NCI-H2107 (cell line): Measurements from ENCODE around the gene NAV3.
"Not testable (repeated sequence)": the region's sequence is repeated elsewhere in the genome, so short reads cannot be mapped to it uniquely, and the experiment has no call there.

Source experiments
- DNase-seq: peaks from one replicate; lab custom pipeline; 2025; lab: John Stamatoyannopoulos, UW

The NAV3 gene

GRCh38 chr12:78189656-78190055, 359.0 kb downstream of the NAV3 start:
- no peak for DNase-seq

- DNase-seq = no peak
These were observed 360.9 kb downstream of the NAV3 start for GRCh38 chr12:78191611-78192010.

- no peak for DNase-seq
These were observed 362.3 kb downstream of the NAV3 start for GRCh38 chr12:78192979-78193378.

GRCh38 chr12:78194448-78194847, 363.8 kb downstream of the NAV3 start:
- no peak for DNase-seq

- DNase-seq = no peak
These were observed 368.2 kb downstream of the NAV3 start for GRCh38 chr12:78198896-78199295.

- no peak for DNase-seq
These were observed 369.2 kb downstream of the NAV3 start for GRCh38 chr12:78199926-78200325.

- DNase-seq = no peak
These were observed 374.2 kb downstream of the NAV3 start for GRCh38 chr12:78204926-78205325.

GRCh38 chr12:78208092-78208491, 377.4 kb downstream of the NAV3 start:
- DNase-seq = no peak

GRCh38 chr12:78209846-78210505, 379.3 kb downstream of the NAV3 start:
- peak; percentile 86 for DNase-seq

- no peak for DNase-seq
These were observed 379.8 kb downstream of the NAV3 start for GRCh38 chr12:78210506-78210860.

GRCh38 chr12:78210894-78211302, 380.2 kb downstream of the NAV3 start:
- DNase-seq = peak; percentile 55

- DNase-seq = no peak
These were observed 390.1 kb downstream of the NAV3 start for GRCh38 chr12:78220811-78221210.

- no peak for DNase-seq
These were observed 393.5 kb downstream of the NAV3 start for GRCh38 chr12:78224154-78224553.

GRCh38 chr12:78226763-78227162, 396.1 kb downstream of the NAV3 start:
- no peak for DNase-seq

- DNase-seq = no peak
These were observed 399.0 kb downstream of the NAV3 start for GRCh38 chr12:78229591-78230101.

GRCh38 chr12:78232756-78233155, 402.1 kb downstream of the NAV3 start:
- no peak for DNase-seq

- DNase-seq = no peak
These were observed 405.6 kb downstream of the NAV3 start for GRCh38 chr12:78236264-78236663.

- no peak for DNase-seq
These were observed 408.9 kb downstream of the NAV3 start for GRCh38 chr12:78239544-78239943.

- DNase-seq = no peak
These were observed 410.1 kb downstream of the NAV3 start for GRCh38 chr12:78240827-78241226.

- peak; percentile 80 for DNase-seq
These were observed 410.8 kb downstream of the NAV3 start for GRCh38 chr12:78241446-78241845.

- DNase-seq = no peak
These were observed 414.3 kb downstream of the NAV3 start for GRCh38 chr12:78244916-78245507.

GRCh38 chr12:78248321-78248720, 417.6 kb downstream of the NAV3 start:
- no peak for DNase-seq

- DNase-seq = no peak
These were observed 418.9 kb downstream of the NAV3 start for GRCh38 chr12:78249578-78249977.

GRCh38 chr12:78257662-78258061, 427.0 kb downstream of the NAV3 start:
- DNase-seq = not testable (repeated sequence)
